DMS 273 treated with DMSO at 0.1 percent for 48 hours (cell line): Measurements from ENCODE around the gene SUSD1.

Experiments
- DNase-seq: peaks from one replicate; lab custom pipeline; 2025; lab: John Stamatoyannopoulos, UW

The SUSD1 gene

GRCh38 chr9:112064871-112065270 is 110.2 kb downstream of the SUSD1 start:
- no peak for DNase-seq

- no peak for DNase-seq
Observed at GRCh38 chr9:112063586-112063985, 111.5 kb downstream of the SUSD1 start.

GRCh38 chr9:112063151-112063550 is 111.9 kb downstream of the SUSD1 start:
- no peak for DNase-seq

- DNase-seq: no peak
Observed at GRCh38 chr9:112061152-112061740, 113.9 kb downstream of the SUSD1 start.

GRCh38 chr9:112059966-112060320 is 115.2 kb downstream of the SUSD1 start:
- no peak for DNase-seq

- DNase-seq: no peak
Observed at GRCh38 chr9:112059145-112059965, 115.7 kb downstream of the SUSD1 start.

- DNase-seq: no peak
Observed at GRCh38 chr9:112056996-112057395, 118.1 kb downstream of the SUSD1 start.

GRCh38 chr9:112054916-112055315 is 120.2 kb downstream of the SUSD1 start:
- no peak for DNase-seq

GRCh38 chr9:112051812-112052211 is 123.3 kb downstream of the SUSD1 start:
- DNase-seq: no peak

GRCh38 chr9:112050544-112051475 is 124.3 kb downstream of the SUSD1 start:
- no peak for DNase-seq

- DNase-seq: no peak
Observed at GRCh38 chr9:112049811-112050516, 125.1 kb downstream of the SUSD1 start.

- no peak for DNase-seq
Observed at GRCh38 chr9:112048924-112049691, 126.0 kb downstream of the SUSD1 start.

- DNase-seq: no peak
Observed at GRCh38 chr9:112047538-112048066, 127.5 kb downstream of the SUSD1 start.

GRCh38 chr9:112046181-112046580 is 128.9 kb downstream of the SUSD1 start:
- DNase-seq: no peak

- DNase-seq: no peak
Observed at GRCh38 chr9:112044881-112045280, 130.2 kb downstream of the SUSD1 start.

- DNase-seq: no peak
Observed at GRCh38 chr9:112044186-112044585, 130.9 kb downstream of the SUSD1 start.

GRCh38 chr9:112043423-112043822 is 131.7 kb downstream of the SUSD1 start:
- no peak for DNase-seq

- DNase-seq: no peak
Observed at GRCh38 chr9:112042769-112043168, 132.3 kb downstream of the SUSD1 start.

- DNase-seq: no peak
Observed at GRCh38 chr9:112042244-112042638, 132.9 kb downstream of the SUSD1 start.

GRCh38 chr9:112041536-112042243 is 133.4 kb downstream of the SUSD1 start:
- no peak for DNase-seq
